T-helper 1 cell (primary cell): ENCODE results near the gene PLAAT1.
A peak's percentile ranks its signal among the peaks of the same experiment; 100 is the strongest.

Source experiments
- DNase-seq, 5 donors: peaks; one replicate each; pipeline ENCODE4 v3.0.0-alpha.2; 2012 to 2020

The PLAAT1 gene

GRCh38 chr3:193253986-193254660 is 13.1 kb downstream of the PLAAT1 start:
- no peak for DNase-seq

DNA sequence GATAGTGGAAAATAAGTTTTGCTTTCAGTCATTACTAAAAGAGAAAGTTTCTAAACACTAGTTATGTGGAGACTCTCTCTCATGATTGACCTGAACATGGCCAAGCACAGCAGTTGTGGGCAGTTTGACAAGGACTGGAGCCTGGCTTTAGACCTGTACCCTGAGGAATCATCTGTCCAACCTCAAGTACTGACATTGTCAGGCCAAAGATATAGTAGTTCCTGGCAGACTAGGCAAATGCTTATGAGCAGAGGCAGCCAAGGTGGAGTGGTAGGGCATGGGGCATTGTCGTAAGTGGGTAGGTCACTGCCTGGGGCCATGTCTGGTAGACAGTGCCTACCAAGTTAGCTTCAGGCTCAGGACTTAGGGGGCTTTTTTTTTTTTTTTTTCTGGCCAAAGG is 20.9 kb downstream of the PLAAT1 start:
- DNase-seq, result no peak

DNA sequence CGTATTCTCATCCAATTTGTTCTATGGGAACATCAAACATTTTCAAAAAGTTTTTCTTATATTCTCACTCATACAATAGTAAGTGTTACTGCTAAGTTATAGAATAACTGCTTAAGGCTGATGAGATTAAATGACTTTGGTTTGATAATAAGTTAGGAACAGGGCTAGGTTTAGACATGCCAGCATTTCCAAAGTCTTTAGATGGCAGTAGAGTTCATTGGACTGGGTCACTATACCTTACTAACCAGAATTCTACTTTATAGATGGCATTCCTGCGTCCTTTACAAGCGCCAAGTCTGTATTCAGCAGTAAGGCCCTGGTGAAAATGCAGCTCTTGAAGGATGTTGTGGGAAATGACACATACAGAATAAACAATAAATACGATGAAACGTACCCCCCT is 21.7 kb downstream of the PLAAT1 start:
- no peak for DNase-seq

DNA sequence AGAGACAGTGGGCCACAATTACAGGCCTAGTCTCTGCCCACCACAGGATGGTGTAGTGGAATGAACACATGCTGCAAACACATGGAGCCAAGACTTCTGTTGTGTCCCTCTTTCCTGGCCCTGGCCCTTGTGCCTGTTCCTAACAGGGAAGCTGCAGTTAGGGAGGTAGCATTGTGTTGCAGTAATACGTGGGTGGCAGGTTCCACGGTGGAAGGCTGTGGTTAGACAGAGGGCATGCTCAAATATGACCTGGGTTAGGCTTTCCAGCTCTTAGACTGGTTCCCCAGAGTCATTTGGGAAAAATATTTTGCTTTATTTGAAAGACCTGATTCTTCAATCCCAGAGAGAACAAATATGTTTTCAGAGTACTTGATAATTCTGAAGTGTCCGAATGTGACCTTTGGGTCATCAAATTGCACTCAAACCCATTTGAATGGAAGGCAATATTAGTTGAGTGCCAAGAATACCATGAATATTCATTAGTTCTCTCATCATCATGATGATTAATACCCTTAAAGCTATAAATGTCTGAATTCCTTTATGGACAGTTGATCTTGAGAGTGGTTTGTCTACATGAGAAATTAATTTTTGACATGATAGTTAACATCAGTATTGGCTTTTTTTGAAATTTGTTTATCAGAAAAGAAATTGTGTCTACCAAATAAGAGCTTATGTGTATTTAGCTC is 28.5 kb downstream of the PLAAT1 start:
- DNase-seq, result no peak

- no peak for DNase-seq
These were observed 29.4 kb downstream of the PLAAT1 start for GRCh38 chr3:193270451-193270850.

GRCh38 chr3:193271101-193271840 is 30.2 kb downstream of the PLAAT1 start:
- DNase-seq, result no peak

- DNase-seq, result no peak
These were observed 51.4 kb downstream of the PLAAT1 start for GRCh38 chr3:193292386-193292785.

GRCh38 chr3:193295985-193296384 is 55.0 kb downstream of the PLAAT1 start:
- no peak for DNase-seq

- peak in 1 of 5 donors; percentile 20 for DNase-seq
These were observed 56.4 kb downstream of the PLAAT1 start for GRCh38 chr3:193297421-193297820.

DNA sequence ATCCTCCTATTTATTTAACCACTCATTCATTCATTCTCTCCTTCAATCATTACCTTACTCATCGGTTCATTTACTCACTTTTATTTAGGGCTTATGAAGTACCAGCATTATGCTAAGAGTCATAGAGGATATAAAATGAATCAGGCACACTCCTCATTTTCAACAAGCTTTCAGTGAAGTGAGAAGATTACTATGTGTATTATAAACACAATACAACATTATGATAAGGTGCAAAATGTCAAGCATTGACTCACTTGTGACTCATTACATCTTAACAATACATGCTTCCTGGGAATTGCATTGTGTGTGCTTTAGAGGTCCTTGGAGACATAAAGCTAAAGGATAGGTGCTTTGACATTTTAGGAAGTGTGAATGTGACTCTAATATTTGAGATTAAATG is 60.4 kb downstream of the PLAAT1 start:
- DNase-seq, result no peak

DNA sequence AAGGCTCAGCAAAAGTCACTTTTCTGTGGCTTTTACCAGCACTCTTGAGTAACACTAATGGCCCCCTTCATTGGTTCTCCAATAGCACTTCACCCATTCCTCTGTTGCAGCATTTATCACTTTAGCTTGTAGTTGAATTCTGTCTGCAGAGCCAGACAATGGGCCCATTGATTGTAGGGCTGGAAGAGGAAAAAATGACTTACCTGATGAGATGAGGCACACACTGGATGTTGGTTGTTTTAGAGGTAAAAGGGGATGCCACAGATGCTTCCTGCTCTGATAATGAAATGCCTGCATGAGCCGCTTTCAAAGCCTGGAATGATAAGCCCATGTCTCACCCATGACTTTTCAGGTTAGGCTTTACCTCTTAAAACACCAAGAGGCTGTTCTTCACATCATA is 64.3 kb downstream of the PLAAT1 start:
- no peak for DNase-seq

- no peak for DNase-seq
These were observed 70.1 kb downstream of the PLAAT1 start for GRCh38 chr3:193310914-193311723.

DNA sequence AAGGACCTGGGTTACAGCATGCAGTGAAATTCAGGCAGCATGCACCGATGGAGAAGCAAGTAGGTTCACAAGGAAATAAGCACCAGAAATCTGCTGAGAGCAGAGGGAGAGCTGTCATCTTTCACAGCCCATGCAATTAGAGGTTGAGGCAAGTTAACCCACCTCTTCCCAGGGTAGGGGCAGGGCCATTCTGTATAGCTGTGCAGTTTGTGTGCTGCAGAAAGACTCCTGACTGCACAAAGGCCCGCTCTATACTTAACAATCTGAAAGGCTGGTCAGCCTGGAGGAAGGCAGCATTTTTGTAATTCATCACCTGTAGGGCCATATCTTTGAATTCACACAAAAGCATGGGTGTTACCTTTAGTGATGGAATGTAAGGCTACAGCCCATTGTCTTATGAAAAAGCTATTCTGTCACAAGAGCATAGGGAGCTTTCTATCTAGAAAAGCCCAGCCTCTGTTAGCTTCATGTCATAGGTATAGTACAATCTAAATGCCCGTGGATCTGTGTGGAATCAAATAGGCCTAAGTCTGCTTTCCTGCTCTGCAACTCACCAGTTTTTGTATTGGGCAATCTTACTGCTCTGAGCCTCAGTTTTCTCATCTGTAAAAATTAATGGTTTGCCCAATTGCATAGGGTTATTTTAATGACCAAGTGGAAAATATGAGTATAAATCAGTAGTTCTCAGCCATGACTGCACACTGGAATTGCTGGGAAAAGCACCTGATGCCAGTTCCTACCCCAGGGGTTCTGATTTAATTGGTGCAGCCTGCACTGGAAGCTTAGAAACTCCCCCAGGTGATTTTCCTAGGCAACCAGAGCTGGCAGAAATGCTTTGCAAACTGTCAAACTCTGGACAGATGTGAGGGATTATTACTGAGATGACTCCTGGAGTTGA is 72.3 kb downstream of the PLAAT1 start:
- DNase-seq, result no peak

GRCh38 chr3:193314161-193314560 is 73.1 kb downstream of the PLAAT1 start:
- DNase-seq, result no peak

DNA sequence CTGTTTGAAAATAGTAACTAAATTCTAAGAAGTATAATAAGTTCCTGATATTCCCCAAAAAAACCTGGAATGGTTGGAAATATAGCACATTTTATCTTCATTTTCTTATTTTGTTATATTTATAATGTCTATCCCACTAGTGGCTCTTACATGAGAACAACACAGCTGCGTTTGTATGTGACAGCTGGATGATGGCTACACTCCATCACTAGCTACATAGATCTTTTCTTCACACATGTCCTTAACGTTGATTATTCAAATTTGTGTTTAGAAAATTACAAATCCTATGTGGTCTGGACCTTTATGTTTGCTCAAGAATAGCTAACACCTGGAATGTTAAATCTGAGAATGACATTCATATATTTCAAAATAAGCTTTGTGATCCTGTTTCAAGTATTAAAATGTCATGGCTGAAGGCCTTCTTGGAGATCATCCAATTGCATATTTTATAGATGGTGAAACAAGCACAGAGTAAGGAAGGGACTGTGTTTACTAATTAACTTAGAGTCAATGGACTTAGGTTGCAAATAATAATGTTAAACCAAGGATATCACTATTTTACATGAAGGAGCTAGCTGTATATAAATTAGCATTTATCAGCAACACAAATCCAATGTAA is 76.8 kb downstream of the PLAAT1 start:
- DNase-seq, result no peak
